Calu3 (cell line): ENCODE measurements around the gene BRAP. TPM values are rescaled to one million over a fixed set of nuclear protein-coding genes. Genes with fewer than 3 reads are reported as not detected.

ENCODE experiments used
- BruUV-seq: library from RNA; stranded (reverse); fragments of 400-500 nt; replicated peaks from 2 replicates; lab custom pipeline; 2021; lab: Mats Ljungman, UMichigan
- CTCF ChIA-PET: fragments of 300-600 bp; sonication (Branson Sonifier 250); formaldehyde crosslinking; loops from one replicate; lab custom pipeline; 2022; ENCODE audit warnings: antibody characterized with exemption; lab: Charles Lee
- DNase-seq: peaks from one replicate; pipeline ENCODE4 v3.0.0; 2022
- H3K27ac Mint-ChIP-seq: one replicate; pipeline ENCODE4 v1.8.0; 2022; ENCODE audit warnings: mixed read lengths; ENCODE audit not compliant: unreplicated experiment
- H3K27me3 Mint-ChIP-seq: one replicate; pipeline ENCODE4 v1.8.0; 2022; ENCODE audit warnings: mixed read lengths; ENCODE audit not compliant: unreplicated experiment
- H3K36me3 Mint-ChIP-seq: one replicate; pipeline ENCODE4 v1.8.0; 2022; ENCODE audit warnings: mild to moderate bottlenecking, moderate library complexity, mixed read lengths; ENCODE audit not compliant: insufficient read depth, unreplicated experiment
- H3K4me1 Mint-ChIP-seq: one replicate; pipeline ENCODE4 v1.8.0; 2022; ENCODE audit warnings: mild to moderate bottlenecking, low read depth, mixed read lengths; ENCODE audit not compliant: unreplicated experiment
- H3K4me3 Mint-ChIP-seq: one replicate; pipeline ENCODE4 v1.8.0; 2022; ENCODE audit warnings: mild to moderate bottlenecking, low read depth, moderate library complexity, mixed read lengths; ENCODE audit not compliant: unreplicated experiment
- H3K9me3 Mint-ChIP-seq: one replicate; pipeline ENCODE4 v1.8.0; 2022; ENCODE audit warnings: low read depth, mixed read lengths; ENCODE audit not compliant: unreplicated experiment
- intact Hi-C: fragments of 100-400 bp; cut with micrococcal nuclease; formaldehyde crosslinking; loops from one replicate; pipeline ENCODE4 v1.10.0; 2022; ENCODE audit not compliant: unreplicated experiment
- total RNA-seq: library from RNA; stranded (reverse); gene quantifications from 2 replicates; pipeline ENCODE4 v1.2.3, GENCODE V29; 2022
- TF ChIP-seq, protein P1 (sequence below): fragments of 200-600 bp; IDR thresholded peaks from one replicate; pipeline ENCODE4 v1.8.0; 2022; ENCODE audit warnings: antibody characterized with exemption; ENCODE audit not compliant: unreplicated experiment

BRAP gene
- total RNA-seq, 1 experiment from 2014 or later, result 17.8 TPM

DNA sequence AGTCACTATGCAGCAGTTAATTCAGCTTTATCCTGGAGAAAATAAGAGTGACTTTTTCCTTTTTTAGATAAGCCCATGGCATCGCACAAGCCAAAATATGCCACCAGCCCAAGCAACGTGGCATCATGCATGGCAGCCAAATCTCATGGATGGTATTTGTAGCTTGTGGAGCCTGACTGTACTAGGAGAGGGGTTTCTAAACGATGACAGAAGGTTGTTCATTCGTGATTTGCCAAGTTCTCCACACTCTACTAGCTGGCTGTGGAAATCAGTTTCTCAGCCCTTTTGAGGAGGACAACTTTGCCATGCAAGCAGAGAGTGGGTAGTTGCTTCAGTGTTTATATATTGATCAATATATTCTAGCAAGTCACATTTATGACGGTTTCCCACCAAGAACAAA is 45.2 kb downstream of the BRAP start:
- CTCF ChIA-PET, result interaction anchor here (0.7 kb wide), 1 partner anchor 330 kb away, joined by 6 read pairs; no protein-coding TSS in a partner anchor
- Mint-ChIP-seq H3K4me1 (peaks cover 3% of the 10 kb centered on the region), H3K9me3 (no peaks in the 10 kb centered on the region), H3K27ac (no peak overlapping the region), H3K4me3 (no peak overlapping the region), H3K27me3 (no peaks in the 10 kb centered on the region), H3K36me3 (peaks cover 22% of the 10 kb centered on the region)
- DNase-seq, result no peak
- intact Hi-C loops, result no loop called here
- TF ChIP-seq, protein P1, sequence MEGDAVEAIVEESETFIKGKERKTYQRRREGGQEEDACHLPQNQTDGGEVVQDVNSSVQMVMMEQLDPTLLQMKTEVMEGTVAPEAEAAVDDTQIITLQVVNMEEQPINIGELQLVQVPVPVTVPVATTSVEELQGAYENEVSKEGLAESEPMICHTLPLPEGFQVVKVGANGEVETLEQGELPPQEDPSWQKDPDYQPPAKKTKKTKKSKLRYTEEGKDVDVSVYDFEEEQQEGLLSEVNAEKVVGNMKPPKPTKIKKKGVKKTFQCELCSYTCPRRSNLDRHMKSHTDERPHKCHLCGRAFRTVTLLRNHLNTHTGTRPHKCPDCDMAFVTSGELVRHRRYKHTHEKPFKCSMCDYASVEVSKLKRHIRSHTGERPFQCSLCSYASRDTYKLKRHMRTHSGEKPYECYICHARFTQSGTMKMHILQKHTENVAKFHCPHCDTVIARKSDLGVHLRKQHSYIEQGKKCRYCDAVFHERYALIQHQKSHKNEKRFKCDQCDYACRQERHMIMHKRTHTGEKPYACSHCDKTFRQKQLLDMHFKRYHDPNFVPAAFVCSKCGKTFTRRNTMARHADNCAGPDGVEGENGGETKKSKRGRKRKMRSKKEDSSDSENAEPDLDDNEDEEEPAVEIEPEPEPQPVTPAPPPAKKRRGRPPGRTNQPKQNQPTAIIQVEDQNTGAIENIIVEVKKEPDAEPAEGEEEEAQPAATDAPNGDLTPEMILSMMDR, result no peak
- no TSS peak for BruUV-seq

DNA sequence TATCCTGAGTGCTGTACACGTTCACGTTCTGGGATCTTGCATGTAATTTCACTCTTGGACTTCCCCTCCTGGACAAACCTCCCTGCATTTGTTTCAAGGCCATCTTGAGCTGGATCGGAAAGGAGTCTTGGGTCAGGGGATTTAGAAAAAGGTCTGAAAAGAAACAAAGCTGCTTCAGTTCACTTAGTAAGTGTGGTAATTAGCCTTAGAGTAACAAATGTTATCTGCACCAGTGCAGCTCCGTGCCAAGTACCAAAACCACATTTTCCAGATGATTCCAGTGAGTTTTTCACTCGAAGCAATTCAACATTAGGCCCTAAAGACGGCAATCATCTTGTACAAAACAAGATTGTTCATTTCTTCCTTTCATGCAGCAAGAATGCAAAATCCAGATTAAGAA is 47.2 kb downstream of the BRAP start:
- intact Hi-C loops, result no loop called here
- DNase-seq, result no peak
- H3K4me1 Mint-ChIP-seq, result no peaks in the 10 kb centered on the region
- no TSS peak for BruUV-seq
- H3K4me3 Mint-ChIP-seq, result no peak overlapping the region
- no peaks in the 10 kb centered on the region for H3K9me3 Mint-ChIP-seq
- H3K27ac Mint-ChIP-seq, result no peak overlapping the region
- H3K36me3 Mint-ChIP-seq, result peaks cover 16% of the 10 kb centered on the region
- CTCF ChIA-PET, result no interaction called here
- TF ChIP-seq, protein P1, result no peak
- H3K27me3 Mint-ChIP-seq, result no peaks in the 10 kb centered on the region

DNA sequence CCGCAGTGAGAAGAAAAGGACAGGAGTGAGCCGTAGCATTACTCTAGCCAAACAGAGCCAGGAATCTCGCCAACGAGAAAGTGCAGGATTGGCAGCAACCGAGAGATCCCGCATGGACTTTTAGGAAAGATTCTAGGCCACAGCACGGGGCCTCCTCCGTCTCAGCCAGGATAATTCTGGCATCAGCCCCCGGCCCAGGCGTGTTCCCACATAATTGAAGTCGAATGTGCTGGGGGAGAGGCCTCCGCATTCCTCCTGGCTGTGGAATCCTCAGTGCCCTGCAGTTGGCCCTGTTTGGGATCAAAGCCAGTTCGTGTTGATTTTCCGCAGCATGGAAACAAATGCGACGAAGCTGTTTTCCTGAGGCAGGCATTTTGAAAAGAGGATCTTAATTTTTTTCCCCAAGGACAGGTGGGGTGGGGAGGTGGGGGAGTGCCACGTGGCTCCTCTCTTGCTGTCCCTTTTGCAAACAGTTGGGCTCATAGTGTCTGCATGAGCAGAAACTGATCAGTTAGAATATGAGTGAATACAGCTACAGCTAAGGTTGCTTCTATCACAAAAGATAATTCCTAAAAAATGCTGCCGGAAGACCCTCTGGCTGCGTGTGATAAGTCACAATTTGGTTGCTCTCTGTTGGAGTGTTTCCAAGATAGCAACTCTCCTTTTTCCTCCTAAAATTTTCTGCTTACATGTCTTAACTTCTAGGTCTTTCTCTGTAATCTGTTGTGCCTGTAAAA is 49.4 kb downstream of the BRAP start:
- Mint-ChIP-seq H3K36me3 (peaks cover 11% of the 10 kb centered on the region), H3K4me1 (no peaks in the 10 kb centered on the region), H3K27me3 (no peaks in the 10 kb centered on the region), H3K4me3 (no peak overlapping the region), H3K27ac (no peak overlapping the region), H3K9me3 (no peaks in the 10 kb centered on the region)
- CTCF ChIA-PET, result no interaction called here
- DNase-seq, result no peak
- TF ChIP-seq, protein P1, result no peak
- intact Hi-C loops, result no loop called here
- no TSS peak for BruUV-seq

DNA sequence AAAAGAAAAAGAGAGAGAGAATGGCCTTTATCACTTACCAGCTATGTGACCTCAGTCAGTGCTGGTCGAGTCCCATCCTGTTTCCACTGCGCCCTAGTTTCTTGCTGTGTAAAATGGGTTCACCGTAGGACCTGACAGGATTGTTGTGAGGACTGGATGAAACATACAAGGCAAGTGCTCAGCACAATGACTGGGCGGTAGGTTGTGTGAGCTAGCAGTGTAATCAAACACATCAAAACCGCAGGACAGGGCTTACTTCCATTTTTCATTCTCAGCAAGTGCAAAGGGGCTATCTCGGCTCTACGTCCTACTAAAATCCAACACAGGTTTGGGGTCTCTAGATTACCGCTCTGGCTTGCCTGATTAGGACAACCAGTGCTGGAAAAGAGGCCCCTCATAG is 50.2 kb downstream of the BRAP start:
- Mint-ChIP-seq H3K27ac (no peak overlapping the region), H3K36me3 (peaks cover 6% of the 10 kb centered on the region), H3K4me3 (no peak overlapping the region), H3K27me3 (no peaks in the 10 kb centered on the region), H3K9me3 (no peaks in the 10 kb centered on the region), H3K4me1 (no peaks in the 10 kb centered on the region)
- BruUV-seq, result no TSS peak
- CTCF ChIA-PET, result no interaction called here
- intact Hi-C loops, result no loop called here
- no peak for DNase-seq
- TF ChIP-seq, protein P1, result no peak
